ENCODE results near the gene PLOD3.

PLOD3 gene

DNA sequence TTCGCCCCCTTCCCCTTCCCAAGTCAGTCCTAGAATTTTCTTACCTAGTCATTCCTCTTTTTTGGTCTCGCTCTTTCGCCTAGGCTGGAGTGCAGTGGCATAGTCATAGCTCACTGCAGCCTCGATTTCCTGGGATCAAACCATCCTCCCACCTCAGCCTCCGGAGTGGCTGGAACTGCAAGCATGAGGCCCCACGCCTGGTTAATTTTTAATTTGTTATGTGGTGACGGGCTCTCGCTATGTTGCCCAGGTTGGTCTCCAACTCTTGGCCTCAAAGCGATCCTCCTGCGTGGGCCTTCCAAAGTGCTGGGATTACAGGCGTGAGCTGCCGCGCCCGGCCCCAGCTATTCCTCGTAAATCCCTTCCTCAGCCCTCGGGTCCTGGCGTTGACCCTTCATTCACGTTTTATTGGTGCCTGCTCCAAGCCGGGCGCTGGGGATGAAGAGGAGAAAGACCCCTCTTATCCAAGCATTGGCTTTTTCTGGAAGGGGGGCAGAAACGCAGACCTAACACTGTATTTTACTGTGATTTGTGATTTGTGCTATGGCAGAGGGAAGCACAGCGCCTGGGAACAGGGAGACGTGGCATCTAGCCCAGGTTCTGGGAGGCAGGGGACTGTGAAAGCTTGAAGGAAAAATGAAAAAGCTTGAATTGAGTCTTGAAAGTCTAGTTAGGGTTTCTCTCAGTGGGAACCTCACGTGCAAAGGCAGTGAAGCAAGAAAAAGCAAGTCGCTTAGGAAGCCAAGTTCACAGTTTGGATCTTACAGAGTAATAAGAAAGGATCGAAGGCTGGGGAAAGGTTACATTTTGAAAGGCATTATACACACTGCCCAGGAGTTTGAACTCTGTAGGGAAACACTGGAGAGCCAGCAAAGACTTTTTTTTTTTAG lies 1.1 kb upstream of the PLOD3 start:
- TF ChIP-seq, protein P1, sequence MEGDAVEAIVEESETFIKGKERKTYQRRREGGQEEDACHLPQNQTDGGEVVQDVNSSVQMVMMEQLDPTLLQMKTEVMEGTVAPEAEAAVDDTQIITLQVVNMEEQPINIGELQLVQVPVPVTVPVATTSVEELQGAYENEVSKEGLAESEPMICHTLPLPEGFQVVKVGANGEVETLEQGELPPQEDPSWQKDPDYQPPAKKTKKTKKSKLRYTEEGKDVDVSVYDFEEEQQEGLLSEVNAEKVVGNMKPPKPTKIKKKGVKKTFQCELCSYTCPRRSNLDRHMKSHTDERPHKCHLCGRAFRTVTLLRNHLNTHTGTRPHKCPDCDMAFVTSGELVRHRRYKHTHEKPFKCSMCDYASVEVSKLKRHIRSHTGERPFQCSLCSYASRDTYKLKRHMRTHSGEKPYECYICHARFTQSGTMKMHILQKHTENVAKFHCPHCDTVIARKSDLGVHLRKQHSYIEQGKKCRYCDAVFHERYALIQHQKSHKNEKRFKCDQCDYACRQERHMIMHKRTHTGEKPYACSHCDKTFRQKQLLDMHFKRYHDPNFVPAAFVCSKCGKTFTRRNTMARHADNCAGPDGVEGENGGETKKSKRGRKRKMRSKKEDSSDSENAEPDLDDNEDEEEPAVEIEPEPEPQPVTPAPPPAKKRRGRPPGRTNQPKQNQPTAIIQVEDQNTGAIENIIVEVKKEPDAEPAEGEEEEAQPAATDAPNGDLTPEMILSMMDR (IDR thresholded peaks at IDR 0.05): no peak
- Histone ChIP-seq H3K27ac (peak overlapping the region; percentile 81 to 97), H3K4me3 (peak overlapping the region; percentile 93)
- no peak for DNase-seq (ENCODE audit: low spot score)

GRCh38 chr7:101216860-101217387 lies 457 bp downstream of the PLOD3 start:
- Histone ChIP-seq H3K4me3 (peak overlapping the region; percentile 93), H3K27ac (peak overlapping the region; percentile 81 to 97)
- TF ChIP-seq, protein P1 (IDR thresholded peaks at IDR 0.05): no peak
- DNase-seq (ENCODE audit: low spot score): no peak

DNA sequence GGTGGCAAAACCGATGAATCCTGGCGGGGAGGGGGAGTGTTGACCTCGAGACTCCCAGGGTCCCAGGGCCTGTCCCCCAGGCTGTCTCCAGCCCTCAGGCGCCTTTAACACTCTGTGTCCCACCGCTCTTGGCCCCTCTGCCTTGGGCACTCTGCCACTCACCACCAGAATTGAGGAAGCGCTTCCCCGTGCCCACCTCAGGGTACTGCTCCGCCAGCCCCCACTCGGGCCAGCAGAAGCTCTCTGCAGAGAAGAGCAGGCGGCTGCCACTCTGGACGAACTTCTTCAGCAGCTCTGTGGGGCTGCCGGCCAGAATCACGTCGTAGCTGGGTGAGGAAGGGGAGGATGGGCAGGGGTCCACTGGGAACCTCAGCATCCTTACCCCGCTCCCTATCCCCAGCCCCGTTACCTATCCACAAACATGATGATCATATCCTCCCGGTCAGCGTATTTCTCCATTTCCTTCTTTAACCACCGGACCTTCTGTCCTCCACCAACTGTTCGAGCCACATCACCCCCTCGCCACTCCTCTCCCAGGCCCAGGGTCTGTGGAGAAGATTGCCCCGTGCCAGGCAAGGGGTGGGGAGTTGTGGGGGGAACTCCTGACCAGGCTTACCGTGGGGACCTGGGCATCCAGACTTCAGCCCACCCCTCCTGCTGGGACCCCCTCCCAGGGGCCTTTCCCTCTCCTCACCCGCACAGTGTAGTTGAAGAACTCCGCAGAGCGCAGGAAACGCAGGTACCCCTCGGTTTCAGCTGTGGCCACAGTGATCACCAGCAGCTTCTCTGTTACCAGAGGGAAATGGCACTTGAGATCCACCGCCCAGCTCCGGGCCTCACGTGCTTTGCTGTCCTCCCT lies 1.2 kb downstream of the PLOD3 start:
- TF ChIP-seq, protein P1 (IDR thresholded peaks at IDR 0.05): no peak
- H3K27ac ChIP-seq: peak overlapping the region in 1 of 2 donors; percentile 97
- DNase-seq (ENCODE audit: low spot score): no peak
- H3K4me3 ChIP-seq: peak overlapping the region; percentile 93

DNA sequence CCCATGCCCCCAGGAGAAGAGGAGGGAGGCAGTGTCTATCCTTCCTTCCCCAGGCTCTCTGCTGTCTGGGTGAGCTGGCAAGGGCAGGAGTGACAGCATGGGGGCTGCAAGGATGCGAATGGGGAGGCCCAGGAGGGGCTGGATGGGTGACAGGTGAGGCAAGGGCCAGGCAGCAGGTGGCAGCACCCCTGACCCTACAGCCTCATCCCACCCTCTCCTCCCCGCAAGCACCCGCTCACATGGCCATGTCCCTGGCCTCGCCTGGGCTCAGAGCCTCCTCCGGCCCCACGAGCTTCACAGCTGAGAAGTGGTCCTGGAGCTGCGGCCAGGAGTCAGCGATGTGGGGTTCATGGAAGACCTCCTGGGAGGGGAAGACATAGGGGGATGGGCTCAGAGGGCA lies 5.4 kb downstream of the PLOD3 start:
- Histone ChIP-seq H3K4me3 (no peak overlapping the region), H3K27ac (no peak overlapping the region)
- DNase-seq (ENCODE audit: low spot score): no peak
- TF ChIP-seq, protein P1 (IDR thresholded peaks at IDR 0.05): no peak

DNA sequence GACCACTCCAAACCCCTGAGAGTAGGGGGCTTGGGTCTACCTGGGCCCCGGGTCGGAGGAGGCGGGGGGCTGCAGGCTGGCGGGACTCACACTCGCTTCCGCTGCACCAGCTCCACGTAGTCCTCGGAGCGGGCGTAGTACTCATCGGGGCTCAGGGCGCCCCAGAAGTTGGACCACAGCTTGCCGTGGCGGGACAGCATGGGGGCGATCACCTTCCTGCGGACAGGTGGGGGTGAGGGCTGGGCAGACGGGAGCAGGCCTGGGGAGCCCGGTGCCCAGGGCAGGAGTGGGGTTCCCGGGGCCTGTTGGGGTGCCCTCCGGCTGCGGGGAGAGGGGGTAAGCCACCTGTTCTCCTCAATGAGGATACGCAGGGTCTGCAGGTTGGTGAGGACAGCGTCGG lies 5.9 kb downstream of the PLOD3 start:
- Histone ChIP-seq H3K4me3 (no peak overlapping the region), H3K27ac (no peak overlapping the region)
- TF ChIP-seq, protein P1 (IDR thresholded peaks at IDR 0.05): no peak
- DNase-seq (ENCODE audit: low spot score): no peak

DNA sequence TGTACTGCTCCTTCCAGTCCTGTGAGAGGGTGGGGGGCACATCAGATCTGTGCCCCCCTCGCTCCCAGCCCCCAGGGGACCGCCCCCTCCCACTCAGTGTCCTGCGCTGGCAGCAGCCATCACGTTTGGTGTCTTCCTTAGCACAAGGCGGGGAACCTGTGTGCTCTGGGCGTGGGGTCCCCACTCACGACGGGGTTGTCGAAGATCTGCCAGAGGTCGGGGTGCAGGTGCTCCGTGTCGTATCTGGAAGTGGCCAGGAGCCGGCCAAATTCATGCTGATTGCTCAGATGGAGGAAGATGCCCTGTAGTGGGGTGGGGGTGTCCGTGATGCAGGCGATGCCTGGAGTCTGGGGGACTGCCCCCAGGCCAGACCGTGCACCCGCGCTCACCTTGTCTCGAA lies 7.2 kb downstream of the PLOD3 start:
- TF ChIP-seq, protein P1 (IDR thresholded peaks at IDR 0.05): no peak
- Histone ChIP-seq H3K27ac (no peak overlapping the region), H3K4me3 (no peak overlapping the region)
- DNase-seq (ENCODE audit: low spot score): no peak

Measured in coronary artery (tissue), 2 donors.